OCI-LY1 (cell line): ENCODE measurements around the gene RPAIN.

ENCODE experiments used
- H2AFZ ChIP-seq: fragments of 200-600 bp; sonication (generic), shearing (Covaris generic); 2 replicates; pipeline ENCODE4 v1.6.0; 2014; ENCODE audit warnings: antibody characterized with exemption, mild to moderate bottlenecking, low read length
- H3F3A ChIP-seq: fragments of 200-600 bp; sonication (generic), shearing (Covaris generic); 2 replicates; pipeline ENCODE4 v1.6.0; 2014; ENCODE audit warnings: mild to moderate bottlenecking, antibody characterized with exemption, low read length, moderate library complexity; ENCODE audit not compliant: insufficient read depth
- H3K27ac ChIP-seq: fragments of 200-600 bp; sonication (generic); 2 replicates; pipeline ENCODE4 v1.5.1; 2014; ENCODE audit warnings: low read length, mixed run types, mild to moderate bottlenecking, low read depth; ENCODE audit not compliant: poor library complexity, severe bottlenecking
- H3K27me3 ChIP-seq: fragments of 200-600 bp; sonication (generic); 2 replicates; pipeline ENCODE4 v1.6.0; 2014; ENCODE audit warnings: antibody characterized with exemption, mild to moderate bottlenecking, low read length, moderate library complexity; ENCODE audit not compliant: insufficient read depth
- H3K36me3 ChIP-seq: fragments of 200-600 bp; sonication (generic); 2 replicates; pipeline ENCODE4 v1.6.1; 2014; ENCODE audit warnings: mild to moderate bottlenecking, antibody characterized with exemption, low read length, moderate library complexity, mixed read lengths; ENCODE audit not compliant: insufficient read depth
- H3K4me1 ChIP-seq: fragments of 200-600 bp; sonication (generic); 2 replicates; pipeline ENCODE4 v1.5.1; 2014; ENCODE audit warnings: mild to moderate bottlenecking, low read length, moderate library complexity; ENCODE audit not compliant: insufficient read depth, severe bottlenecking
- H3K4me2 ChIP-seq: fragments of 200-600 bp; sonication (generic), shearing (Covaris generic); 2 replicates; pipeline ENCODE4 v1.6.1; 2014; ENCODE audit warnings: low read length
- H3K4me3 ChIP-seq: fragments of 200-600 bp; sonication (generic); 2 replicates; pipeline ENCODE4 v1.5.1; 2014; ENCODE audit warnings: low read length, low read depth, mild to moderate bottlenecking, mixed read lengths; ENCODE audit not compliant: poor library complexity, severe bottlenecking
- H3K79me2 ChIP-seq: fragments of 200-600 bp; shearing (Covaris generic); 2 replicates; pipeline ENCODE4 v1.6.1; 2016; ENCODE audit warnings: mixed run types, low read length, mixed read lengths; ENCODE audit not compliant: insufficient read depth
- H3K9ac ChIP-seq: fragments of 200-600 bp; sonication (generic), shearing (Covaris generic); 2 replicates; pipeline ENCODE4 v1.6.1; 2014; ENCODE audit warnings: mild to moderate bottlenecking, low read length, mixed read lengths
- H3K9me2 ChIP-seq: fragments of 200-600 bp; sonication (generic), shearing (Covaris generic); 2 replicates; pipeline ENCODE4 v1.6.1; 2014; ENCODE audit warnings: low read depth, mild to moderate bottlenecking, low read length, mixed read lengths
- H3K9me3 ChIP-seq: fragments of 200-600 bp; shearing (Covaris generic); 2 replicates; pipeline ENCODE4 v1.6.1; 2014; ENCODE audit warnings: low read length, mixed read lengths
- H4K20me1 ChIP-seq: fragments of 200-600 bp; sonication (generic), shearing (Covaris generic); 2 replicates; pipeline ENCODE4 v1.6.0; 2016; ENCODE audit warnings: mild to moderate bottlenecking, low read length; ENCODE audit not compliant: insufficient read depth
- EZH2 ChIP-seq: fragments of 200-600 bp; sonication (generic), shearing (Covaris generic); IDR thresholded peaks from 2 replicates; pipeline ENCODE4 v1.8.0; 2017; ENCODE audit warnings: borderline replicate concordance, mixed run types, mild to moderate bottlenecking, antibody characterized with exemption, low read length, moderate library complexity, mixed read lengths
- TF ChIP-seq, protein P1 (sequence below): fragments of 200-600 bp; sonication (generic), shearing (Covaris generic); IDR thresholded peaks from 2 replicates; pipeline ENCODE4 v1.5.1; 2017; ENCODE audit warnings: mild to moderate bottlenecking, antibody characterized with exemption, low read length, moderate library complexity, mixed read lengths

Gene RPAIN

GRCh38 chr17:5444209-5444608, 24.2 kb downstream of the RPAIN start:
- TF ChIP-seq, protein P1, sequence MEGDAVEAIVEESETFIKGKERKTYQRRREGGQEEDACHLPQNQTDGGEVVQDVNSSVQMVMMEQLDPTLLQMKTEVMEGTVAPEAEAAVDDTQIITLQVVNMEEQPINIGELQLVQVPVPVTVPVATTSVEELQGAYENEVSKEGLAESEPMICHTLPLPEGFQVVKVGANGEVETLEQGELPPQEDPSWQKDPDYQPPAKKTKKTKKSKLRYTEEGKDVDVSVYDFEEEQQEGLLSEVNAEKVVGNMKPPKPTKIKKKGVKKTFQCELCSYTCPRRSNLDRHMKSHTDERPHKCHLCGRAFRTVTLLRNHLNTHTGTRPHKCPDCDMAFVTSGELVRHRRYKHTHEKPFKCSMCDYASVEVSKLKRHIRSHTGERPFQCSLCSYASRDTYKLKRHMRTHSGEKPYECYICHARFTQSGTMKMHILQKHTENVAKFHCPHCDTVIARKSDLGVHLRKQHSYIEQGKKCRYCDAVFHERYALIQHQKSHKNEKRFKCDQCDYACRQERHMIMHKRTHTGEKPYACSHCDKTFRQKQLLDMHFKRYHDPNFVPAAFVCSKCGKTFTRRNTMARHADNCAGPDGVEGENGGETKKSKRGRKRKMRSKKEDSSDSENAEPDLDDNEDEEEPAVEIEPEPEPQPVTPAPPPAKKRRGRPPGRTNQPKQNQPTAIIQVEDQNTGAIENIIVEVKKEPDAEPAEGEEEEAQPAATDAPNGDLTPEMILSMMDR: no peak
- no peak for TF ChIP-seq EZH2
- H3K79me2 ChIP-seq: no peaks in the 10 kb centered on the region
- H3K9ac ChIP-seq: no peak overlapping the region
- H3K4me3 ChIP-seq: no peak overlapping the region
- H3K27me3 ChIP-seq: no peaks in the 10 kb centered on the region
- no peak overlapping the region for H3K27ac ChIP-seq
- H3K9me3 ChIP-seq: no peaks in the 10 kb centered on the region
- H3F3A ChIP-seq: 0 out of 2 replicates have a peak, but pooled peaks cover 6% of the 10 kb centered on the region
- H3K36me3 ChIP-seq: peaks cover 59% of the 10 kb centered on the region
- no peak overlapping the region for H3K4me2 ChIP-seq
- no peaks in the 10 kb centered on the region for H3K9me2 ChIP-seq
- H2AFZ ChIP-seq: no peak overlapping the region
- peaks cover 5% of the 10 kb centered on the region for H3K4me1 ChIP-seq
- no peaks in the 10 kb centered on the region for H4K20me1 ChIP-seq

DNA sequence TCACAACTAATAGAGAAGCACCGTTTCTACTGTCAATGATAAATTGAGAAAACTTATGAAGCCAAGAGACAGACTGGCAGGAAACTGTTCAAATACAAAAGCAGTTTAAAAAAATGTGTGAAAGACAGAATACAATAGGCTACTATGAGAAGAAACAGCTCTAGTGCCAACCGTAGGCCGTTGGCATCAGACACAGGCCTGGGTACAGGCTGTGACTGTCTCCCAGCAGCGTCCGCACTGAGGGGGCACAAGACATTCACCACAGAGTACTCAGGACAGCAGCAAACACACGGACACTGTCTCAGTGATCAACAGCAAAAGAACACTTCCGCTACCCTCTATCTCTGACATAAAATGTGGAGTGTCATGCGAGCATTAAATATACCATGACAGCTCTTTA, 26.8 kb downstream of the RPAIN start:
- H3K79me2 ChIP-seq: no peaks in the 10 kb centered on the region
- 0 out of 2 replicates have a peak, but pooled peaks cover under 1% of the 10 kb centered on the region for H3F3A ChIP-seq
- H3K4me2 ChIP-seq: no peak overlapping the region
- no peak overlapping the region for H3K27ac ChIP-seq
- no peak overlapping the region for H2AFZ ChIP-seq
- no peaks in the 10 kb centered on the region for H3K9me2 ChIP-seq
- H3K4me3 ChIP-seq: no peak overlapping the region
- no peaks in the 10 kb centered on the region for H3K27me3 ChIP-seq
- H3K36me3 ChIP-seq: peaks cover 83% of the 10 kb centered on the region
- H3K9ac ChIP-seq: no peak overlapping the region
- no peak for TF ChIP-seq EZH2
- TF ChIP-seq, protein P1: no peak
- no peaks in the 10 kb centered on the region for H3K9me3 ChIP-seq
- no peaks in the 10 kb centered on the region for H3K4me1 ChIP-seq
- no peaks in the 10 kb centered on the region for H4K20me1 ChIP-seq

GRCh38 chr17:5464717-5465507, 44.9 kb downstream of the RPAIN start:
- Histone ChIP-seq H3K9me3 (no peaks in the 10 kb centered on the region), H3K9ac (no peak overlapping the region; the same call in 1 of the 2 replicates), H2AFZ (no peak overlapping the region), H3K4me3 (no peak overlapping the region), H3K36me3 (peaks cover 29% of the 10 kb centered on the region), H3K4me1 (peaks cover 34% of the 10 kb centered on the region), H4K20me1 (no peaks in the 10 kb centered on the region), H3K4me2 (no peak overlapping the region), H3K9me2 (no peaks in the 10 kb centered on the region), H3K27me3 (no peaks in the 10 kb centered on the region), H3F3A (no peaks in the 10 kb centered on the region; the same call in 1 of the 2 replicates), H3K27ac (no peak overlapping the region), H3K79me2 (peaks cover 61% of the 10 kb centered on the region)
- no peak for TF ChIP-seq EZH2
- TF ChIP-seq, protein P1: no peak
